ENCODE results near the gene DHRS7B.

DNA sequence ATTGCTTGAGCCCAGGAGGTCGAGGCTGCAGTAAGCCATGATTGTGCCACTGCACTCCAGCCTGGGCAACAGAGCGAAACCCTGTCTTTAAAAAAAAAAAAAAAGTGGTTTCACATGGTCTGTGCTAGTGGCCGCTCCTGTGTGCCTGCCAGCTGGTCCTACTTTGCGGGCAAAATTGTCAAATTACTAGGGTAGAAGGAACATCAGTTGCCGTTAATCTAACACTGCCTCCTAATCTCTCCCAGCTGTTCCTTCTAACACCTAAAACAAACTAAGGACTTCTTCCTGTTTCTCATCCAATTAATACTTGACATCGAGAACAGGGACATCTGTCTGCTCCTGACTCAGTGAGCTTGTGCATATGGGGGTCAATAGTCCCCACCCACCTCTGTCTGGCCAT is 63.3 kb downstream of the DHRS7B start:
- TF ChIP-seq POLR2A (IDR thresholded peaks at IDR 0.05; ENCODE audit: low read depth, low read length) (no peak), PAX5 (IDR thresholded peaks at IDR 0.05; ENCODE audit: insufficient read depth, low read length, severe bottlenecking) (no peak), TAF1 (IDR thresholded peaks at IDR 0.05; ENCODE audit: low read depth, low read length) (no peak), POU2F2 (IDR thresholded peaks at IDR 0.05; ENCODE audit: low read depth, low read length) (no peak), POLR2AphosphoS5 (IDR thresholded peaks at IDR 0.05; ENCODE audit: low read depth, low read length) (no peak)
